ENCODE results near the gene SLC26A6.

The SLC26A6 gene

GRCh38 chr3:48684054-48684349 is 48.7 kb upstream of the SLC26A6 start:
- ATAC-seq = no peak
- TF ChIP-seq OSR1 (CRISPR knock-in tag; IDR thresholded peaks at IDR 0.05) (no peak), RARB (CRISPR knock-in tag; IDR thresholded peaks at IDR 0.05) (no peak), TOX (CRISPR knock-in tag; IDR thresholded peaks at IDR 0.05; ENCODE audit: borderline replicate concordance) (no peak), BACH2 (CRISPR knock-in tag; IDR thresholded peaks at IDR 0.05; ENCODE audit: borderline replicate concordance) (no peak), TSHZ2 (CRISPR knock-in tag; IDR thresholded peaks at IDR 0.05) (no peak), ARNTL (CRISPR knock-in tag; IDR thresholded peaks at IDR 0.05; ENCODE audit: borderline replicate concordance, low read depth) (no peak), ESRRG (CRISPR knock-in tag; IDR thresholded peaks at IDR 0.05) (no peak), SNAI2 (CRISPR knock-in tag; IDR thresholded peaks at IDR 0.05) (no peak), ZFP30 (CRISPR knock-in tag; IDR thresholded peaks at IDR 0.05) (no peak), ZNF565 (CRISPR knock-in tag; conservative IDR thresholded peaks at IDR 0.05; ENCODE audit: low read depth) (no peak), PATZ1 (CRISPR knock-in tag; IDR thresholded peaks at IDR 0.05; ENCODE audit: borderline replicate concordance) (no peak), TCF4 (CRISPR knock-in tag; IDR thresholded peaks at IDR 0.05; ENCODE audit: borderline replicate concordance) (no peak), GLIS3 (CRISPR knock-in tag; IDR thresholded peaks at IDR 0.05) (no peak), ISL1 (CRISPR knock-in tag; IDR thresholded peaks at IDR 0.05) (no peak), CREB5 (CRISPR knock-in tag; IDR thresholded peaks at IDR 0.05; ENCODE audit: low read depth) (no peak), PPARA (CRISPR knock-in tag; IDR thresholded peaks at IDR 0.05; ENCODE audit: borderline replicate concordance) (no peak), ZFP3 (CRISPR knock-in tag; IDR thresholded peaks at IDR 0.05) (no peak), ZNF8 (CRISPR knock-in tag; IDR thresholded peaks at IDR 0.05) (no peak)

GRCh38 chr3:48682786-48683185 is 47.5 kb upstream of the SLC26A6 start:
- TF ChIP-seq ZC3H10 (CRISPR knock-in tag; IDR thresholded peaks at IDR 0.05) (no peak), ZFP3 (CRISPR knock-in tag; IDR thresholded peaks at IDR 0.05) (no peak), ZFP30 (CRISPR knock-in tag; IDR thresholded peaks at IDR 0.05) (no peak), CSRNP3 (CRISPR knock-in tag; IDR thresholded peaks at IDR 0.05) (no peak), TCF4 (CRISPR knock-in tag; IDR thresholded peaks at IDR 0.05; ENCODE audit: borderline replicate concordance) (no peak), GLIS3 (CRISPR knock-in tag; IDR thresholded peaks at IDR 0.05) (no peak), ZNF8 (CRISPR knock-in tag; IDR thresholded peaks at IDR 0.05) (no peak), POU6F1 (CRISPR knock-in tag; IDR thresholded peaks at IDR 0.05; ENCODE audit: borderline replicate concordance, low read depth) (no peak)
- no peak for ATAC-seq

GRCh38 chr3:48681974-48682610 is 46.8 kb upstream of the SLC26A6 start:
- no peak for ATAC-seq
- no peak for TF ChIP-seq RARB (CRISPR knock-in tag; IDR thresholded peaks at IDR 0.05)
- no peak for TF ChIP-seq TSHZ2 (CRISPR knock-in tag; IDR thresholded peaks at IDR 0.05)
- TF ChIP-seq ZNF8 (CRISPR knock-in tag; IDR thresholded peaks at IDR 0.05) = no peak
- TF ChIP-seq GLIS3 (CRISPR knock-in tag; IDR thresholded peaks at IDR 0.05) = no peak
- no peak for TF ChIP-seq ZNF70 (CRISPR knock-in tag; IDR thresholded peaks at IDR 0.05)
- TF ChIP-seq ARNTL (CRISPR knock-in tag; IDR thresholded peaks at IDR 0.05; ENCODE audit: borderline replicate concordance, low read depth) = no peak
- TF ChIP-seq POU6F1 (CRISPR knock-in tag; IDR thresholded peaks at IDR 0.05; ENCODE audit: borderline replicate concordance, low read depth) = no peak
- no peak for TF ChIP-seq ZC3H10 (CRISPR knock-in tag; IDR thresholded peaks at IDR 0.05)
- TF ChIP-seq SNAI2 (CRISPR knock-in tag; IDR thresholded peaks at IDR 0.05) = no peak
